GM18870 (cell line): Measurements from ENCODE around the gene ITPRID2.

ENCODE experiments used
- ATAC-seq: cut with Tn5 transposase; IDR thresholded peaks from one replicate; pipeline ENCODE4 v1.9.1; 2021; ENCODE audit warnings: moderate library complexity; ENCODE audit not compliant: unreplicated experiment

Gene ITPRID2

DNA sequence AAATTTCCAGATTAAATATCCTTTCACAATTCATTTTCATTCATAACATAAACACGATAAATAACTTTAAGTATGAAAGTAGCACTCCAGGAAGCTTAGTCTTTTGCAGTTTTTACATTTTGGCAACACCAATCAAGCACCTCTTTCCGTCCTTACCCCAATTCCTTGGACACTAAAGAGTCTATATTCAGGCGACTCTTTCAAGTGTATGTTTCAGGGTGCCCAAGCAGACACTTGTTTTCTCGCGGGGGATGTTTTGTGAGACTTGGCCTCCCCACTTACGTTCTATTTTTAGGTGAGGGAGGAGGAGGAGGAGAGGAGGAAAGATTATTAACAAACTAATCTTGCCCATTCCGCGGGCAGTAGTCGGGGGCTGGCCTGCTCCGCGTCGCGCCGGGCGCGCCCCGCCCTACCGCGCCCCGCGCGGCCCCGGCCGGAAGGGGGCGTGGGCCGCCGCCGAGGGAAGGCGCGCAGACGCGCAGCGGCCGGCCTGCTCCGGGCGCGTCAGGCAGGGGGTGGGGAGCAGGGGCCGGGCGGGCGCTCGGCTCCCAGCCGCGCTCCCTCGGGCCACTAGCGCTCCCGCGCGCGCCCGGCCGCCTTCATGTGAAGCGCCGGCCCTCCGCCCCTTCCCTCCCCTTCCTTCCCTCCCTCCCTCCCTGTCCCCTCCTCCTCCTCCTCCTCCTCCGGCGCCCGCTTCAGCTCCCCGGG, at the start of gene ITPRID2:
TSS of gene ITPRID2 (plus strand) at position 473 of the 708 bp plus-strand sequence. CDS start 337 bp downstream, outside the sequence.
- peak; percentile 33 for ATAC-seq

DNA sequence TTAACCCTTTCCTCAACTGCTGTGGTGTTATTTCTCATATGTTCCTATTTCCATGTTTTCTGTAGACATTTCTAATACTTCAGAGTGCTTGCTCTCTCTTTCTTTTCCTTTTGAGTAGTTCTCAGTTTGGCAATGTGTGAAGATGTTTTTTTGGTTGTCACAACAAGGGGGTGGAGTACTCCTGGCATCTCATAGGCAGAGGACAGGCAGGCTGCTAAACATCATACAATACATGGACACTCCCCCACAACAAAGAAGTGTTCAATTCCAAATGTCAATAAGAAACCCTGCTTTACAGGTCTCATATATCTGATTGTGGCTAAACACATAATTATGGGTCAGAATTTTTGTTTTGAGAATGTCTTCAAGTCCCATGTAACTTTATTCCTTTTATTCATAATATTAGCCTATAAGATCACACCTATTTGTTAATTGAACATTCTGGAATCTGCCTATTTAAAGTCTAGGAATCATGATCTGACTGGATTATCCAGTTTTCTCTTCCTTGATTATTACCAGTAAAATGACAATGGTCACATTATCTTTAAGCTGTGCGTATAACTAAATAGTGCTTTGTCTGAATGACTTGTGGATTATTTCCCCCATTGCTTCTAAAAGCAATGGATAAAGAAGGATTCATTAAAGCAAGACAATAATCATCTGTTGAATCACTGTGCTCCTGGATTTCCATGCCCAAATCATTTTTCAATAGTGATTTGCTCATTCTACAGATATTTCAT, 46.8 kb upstream of the ITPRID2 start:
- no peak for ATAC-seq

DNA sequence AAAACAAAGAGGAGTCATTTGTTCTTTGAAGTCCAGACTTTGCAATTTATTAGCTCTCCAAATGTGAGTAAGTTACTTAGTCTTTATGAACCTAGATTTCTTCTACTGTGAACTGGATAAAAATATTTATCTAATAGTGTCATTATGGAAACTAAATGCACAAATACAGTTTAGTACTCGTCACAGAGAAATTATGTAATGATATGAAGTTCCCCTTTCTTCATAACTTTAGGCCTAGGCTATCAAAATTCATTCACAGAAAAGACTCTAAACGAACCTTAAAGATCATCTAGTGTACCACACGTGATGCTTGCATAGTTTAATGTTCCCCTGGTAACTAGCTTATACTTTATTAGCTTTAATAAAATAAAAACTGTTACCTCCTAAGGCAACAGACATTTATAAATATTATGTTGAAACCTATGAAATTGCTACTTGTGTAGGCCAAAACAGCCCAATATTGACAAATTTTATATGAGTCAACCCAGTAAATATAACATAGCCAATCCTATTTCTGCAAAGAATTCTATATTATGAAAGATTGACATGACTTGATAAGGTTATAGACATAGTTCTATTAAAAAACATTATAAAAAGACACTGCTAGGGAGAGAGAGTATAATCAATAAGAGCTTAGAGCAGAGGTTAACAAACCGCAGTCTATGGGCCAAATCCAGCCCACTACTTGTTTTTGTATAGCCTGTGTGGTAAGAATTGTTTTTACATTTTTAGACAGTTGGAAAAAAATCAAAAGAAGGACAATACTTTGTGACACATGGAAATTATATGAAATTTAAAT, 44.9 kb upstream of the ITPRID2 start:
- no peak for ATAC-seq

DNA sequence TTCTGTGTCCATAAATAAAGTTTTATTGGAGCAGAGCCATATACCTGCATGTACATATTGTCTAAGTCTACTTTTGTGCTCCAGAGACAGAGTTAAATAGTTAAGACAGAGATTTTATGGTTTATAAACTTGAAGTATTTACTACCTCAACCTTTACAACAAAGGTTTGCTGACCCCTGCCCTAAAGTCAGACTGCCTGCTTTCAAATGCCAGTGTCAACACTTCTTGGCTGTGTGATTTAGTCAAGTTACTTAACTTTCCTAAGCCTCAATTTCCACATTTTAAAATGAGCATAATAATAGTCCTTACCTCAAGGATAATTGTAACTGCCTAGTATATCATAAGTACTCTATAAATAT, 44.4 kb upstream of the ITPRID2 start:
- no peak for ATAC-seq

DNA sequence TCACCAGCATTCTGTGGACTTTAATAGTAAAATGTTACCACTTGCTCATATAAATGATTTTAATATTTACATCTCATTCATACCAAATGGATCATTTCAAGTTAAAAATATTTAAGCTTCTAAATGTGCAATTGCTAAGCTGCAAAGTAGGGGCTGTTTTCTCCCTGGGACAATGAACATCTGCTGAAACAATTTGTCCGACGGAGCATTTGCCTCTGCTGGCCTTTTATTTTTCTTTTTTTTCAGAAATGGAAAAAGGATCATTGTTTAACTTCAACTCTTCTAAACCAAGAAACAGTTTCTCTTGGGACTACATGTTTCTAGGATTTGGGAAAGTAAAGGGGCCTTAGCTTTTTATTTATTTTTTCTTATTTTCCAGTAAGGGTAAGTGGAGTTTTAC, 43.8 kb upstream of the ITPRID2 start:
- no peak for ATAC-seq

DNA sequence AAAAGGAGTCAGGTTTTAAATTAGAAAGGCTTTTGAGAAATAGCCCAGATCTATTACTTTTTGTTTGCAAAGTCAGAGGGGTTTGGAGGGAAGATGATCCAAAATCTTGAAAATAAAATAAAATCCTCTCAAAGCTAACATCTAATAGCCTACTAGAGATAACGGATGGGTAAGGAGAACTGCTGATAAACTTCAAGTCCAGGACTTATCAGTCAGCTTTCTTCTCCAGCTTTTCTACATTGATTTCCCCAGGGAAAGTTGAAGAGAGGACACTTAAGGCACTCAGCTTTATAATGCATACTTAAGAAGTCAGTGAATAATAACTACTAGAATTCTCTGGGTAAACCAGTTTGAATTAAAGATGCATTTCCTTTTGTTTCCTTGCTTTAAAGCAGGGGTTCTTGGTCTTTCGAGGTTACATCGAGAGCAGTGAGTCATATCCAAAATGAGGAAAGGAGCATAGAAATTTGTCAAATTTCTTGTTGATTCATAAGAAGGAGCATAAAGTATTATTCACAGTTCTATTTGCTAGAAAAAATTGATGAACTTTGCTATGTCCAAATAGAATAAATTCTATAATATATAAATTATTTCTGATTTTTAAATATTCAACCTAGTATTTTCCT, 43.2 kb upstream of the ITPRID2 start:
- ATAC-seq: no peak

DNA sequence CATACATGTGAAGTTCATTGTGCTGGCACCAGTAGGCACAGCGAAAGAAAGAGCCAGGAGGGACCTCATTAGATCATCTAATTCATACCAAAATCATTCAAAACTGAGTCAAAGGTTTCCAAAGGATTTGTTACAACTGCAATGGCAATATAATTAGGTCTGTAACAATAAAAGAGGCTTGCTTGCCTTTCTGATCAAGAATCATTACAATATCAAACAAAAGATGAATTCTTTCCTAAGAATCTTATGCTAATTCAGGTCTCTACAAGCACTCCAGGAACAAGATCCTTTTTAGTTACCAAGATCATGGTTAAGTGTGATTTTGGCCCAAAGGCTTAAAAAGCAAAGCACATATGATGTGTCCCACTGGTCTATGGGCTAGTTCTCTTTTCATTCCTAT, 41.9 kb upstream of the ITPRID2 start:
- no peak for ATAC-seq

DNA sequence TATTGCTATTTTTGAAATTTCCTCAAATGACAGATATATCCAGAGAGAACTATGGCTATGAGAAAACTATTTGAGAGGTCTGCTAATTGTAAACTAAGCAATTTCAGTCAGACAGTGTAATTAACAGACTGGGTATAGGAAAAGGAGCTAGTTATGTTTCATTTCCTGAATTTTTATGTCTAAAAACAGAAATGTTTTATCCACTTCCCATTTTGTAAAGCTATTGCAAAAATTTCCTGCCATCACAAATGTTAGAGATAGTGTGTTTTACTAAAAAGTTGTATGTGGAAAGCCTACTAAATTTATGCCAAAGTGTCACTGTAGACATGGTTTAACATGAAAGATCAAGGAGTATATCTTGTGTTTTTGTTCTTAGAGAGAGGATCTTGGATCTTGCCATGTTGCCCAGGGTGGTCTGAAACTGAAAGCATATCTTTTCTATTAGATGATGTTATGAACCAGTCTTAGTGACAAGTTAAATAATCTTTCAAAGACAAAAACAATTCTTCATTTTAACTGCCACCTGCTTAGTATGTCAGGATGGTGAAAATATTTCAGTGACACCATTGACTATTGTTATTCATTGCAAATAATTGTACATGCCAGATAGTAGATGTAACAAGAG, 40.5 kb upstream of the ITPRID2 start:
- no peak for ATAC-seq

DNA sequence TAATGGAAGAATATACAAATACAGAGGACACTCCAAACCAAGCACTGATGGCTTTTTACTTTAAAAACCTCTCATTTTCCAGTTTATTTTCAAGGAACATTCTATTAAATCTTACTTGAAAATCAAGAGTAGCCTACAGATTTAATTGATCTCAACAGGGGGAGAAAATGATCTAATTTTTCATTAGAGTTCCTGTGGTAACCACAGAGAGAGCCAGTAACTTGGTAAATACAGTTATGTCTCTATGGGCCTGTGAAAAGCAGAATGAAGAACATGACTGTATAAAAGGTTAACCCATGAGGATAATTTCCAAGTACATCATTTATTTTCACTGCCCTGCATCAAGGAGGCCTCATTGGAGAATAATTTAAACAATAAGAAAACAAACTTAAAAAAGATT, 39.8 kb upstream of the ITPRID2 start:
- no peak for ATAC-seq

DNA sequence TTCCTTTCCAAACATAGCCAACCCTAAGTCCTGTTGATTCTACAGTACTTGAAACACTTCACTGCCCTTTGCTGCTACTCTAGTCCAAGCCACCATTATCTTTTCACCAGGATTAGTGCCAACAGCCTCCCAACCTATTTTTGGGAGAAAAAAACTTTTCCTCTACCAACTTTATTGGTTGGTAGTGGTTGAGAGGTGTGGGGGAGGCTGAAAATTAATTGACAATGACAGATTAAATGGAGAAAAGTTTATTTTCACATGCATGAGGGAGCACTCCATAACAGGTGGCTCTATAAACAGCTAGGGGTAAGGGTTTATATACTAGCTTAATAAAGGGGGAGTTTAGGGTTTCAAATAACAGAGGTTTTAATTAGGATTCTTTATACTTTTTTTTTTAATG, 37.8 kb upstream of the ITPRID2 start:
- no peak for ATAC-seq

DNA sequence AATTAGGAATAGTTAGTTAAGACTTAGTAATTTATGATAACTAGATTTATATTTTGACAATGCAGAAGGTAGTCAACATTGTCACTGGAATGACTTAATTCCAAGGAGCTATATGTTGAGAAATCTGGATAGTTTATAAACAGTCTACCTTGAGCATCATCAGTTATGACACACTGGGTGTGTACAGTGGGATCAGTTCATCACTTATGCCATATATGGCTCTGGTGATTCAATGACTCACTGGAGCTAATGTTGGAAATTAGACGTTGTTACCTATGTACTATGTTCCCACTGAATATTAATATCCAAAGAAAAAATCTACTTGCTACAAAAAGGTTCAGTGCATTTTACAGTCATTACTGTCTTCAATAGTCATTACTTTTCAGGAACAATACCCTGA, 34.0 kb upstream of the ITPRID2 start:
- no peak for ATAC-seq

DNA sequence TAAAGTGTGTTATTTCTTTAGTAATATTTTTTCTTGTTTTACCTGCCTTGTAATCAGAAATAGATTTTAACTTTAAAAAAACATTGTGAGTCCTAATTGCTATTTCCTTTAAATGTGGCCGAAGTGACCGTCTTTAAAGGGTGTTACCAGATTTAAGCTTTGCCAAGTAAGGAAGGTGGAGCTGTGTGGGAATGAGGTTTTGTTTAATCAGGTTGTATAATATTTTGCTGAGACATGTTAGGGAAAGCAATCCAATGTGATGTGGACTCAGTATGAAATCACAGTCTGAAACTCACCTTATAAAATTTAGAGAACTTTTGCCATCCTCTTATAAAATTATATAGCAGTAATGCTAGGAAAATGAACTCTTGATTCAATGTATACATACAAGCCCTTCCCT, 32.9 kb upstream of the ITPRID2 start:
- no peak for ATAC-seq

DNA sequence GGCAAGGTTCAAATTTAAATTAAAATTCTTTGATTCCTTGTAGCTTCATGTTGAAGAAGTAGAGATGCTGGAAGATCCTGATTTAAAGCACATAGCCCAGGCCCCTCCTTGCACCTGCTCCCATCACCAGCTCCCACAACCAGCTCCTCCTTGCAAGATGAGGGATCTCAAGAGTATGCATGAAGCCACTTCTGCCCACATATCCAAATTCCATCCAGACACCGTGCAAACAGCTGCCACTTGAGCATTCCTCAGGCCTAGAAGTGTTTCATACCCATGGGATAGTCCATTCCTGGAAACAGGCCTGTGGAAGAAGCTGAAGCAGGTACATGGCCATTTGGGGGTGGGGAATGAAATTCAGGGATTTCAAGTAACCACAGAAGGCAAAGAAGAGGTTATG, 32.4 kb upstream of the ITPRID2 start:
- ATAC-seq: no peak

DNA sequence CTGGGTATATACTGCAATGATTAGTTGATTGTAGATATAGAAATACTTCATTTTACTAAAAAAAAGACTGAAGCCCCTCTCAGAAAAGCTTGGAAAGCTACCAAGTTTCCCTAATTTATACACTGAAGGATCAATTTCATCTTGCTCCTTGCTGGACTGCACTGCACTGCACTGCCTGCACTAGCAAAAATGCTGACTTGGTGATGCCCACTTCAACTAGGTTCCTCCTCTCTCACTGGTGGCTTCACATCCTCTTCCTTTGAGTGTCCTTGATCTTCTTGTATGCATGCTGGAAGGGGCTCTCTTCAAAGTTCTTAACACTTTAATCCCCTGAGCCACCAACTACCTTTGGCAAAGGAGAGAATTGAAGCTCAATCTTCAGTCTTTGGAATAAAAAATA, 31.7 kb upstream of the ITPRID2 start:
- no peak for ATAC-seq

DNA sequence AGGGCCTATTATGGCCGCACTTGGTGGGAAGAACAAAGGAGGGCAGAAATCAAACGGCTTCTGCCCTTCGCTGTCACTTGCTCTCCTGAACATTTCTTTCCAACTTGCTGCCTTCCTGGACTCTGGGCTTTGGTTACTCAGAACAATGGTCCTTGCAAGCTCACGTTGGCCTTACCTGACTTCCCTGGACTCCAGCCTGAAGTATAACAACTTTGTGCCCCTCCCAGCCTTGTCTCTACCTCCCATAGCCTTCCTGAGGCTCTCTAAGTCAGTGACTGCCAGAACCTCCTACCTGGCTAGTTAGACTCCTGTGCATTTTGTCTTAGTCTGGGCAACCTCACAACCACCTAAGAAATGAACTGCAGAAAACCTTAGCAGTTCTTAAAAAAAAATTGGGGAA, 30.2 kb upstream of the ITPRID2 start:
- no peak for ATAC-seq

DNA sequence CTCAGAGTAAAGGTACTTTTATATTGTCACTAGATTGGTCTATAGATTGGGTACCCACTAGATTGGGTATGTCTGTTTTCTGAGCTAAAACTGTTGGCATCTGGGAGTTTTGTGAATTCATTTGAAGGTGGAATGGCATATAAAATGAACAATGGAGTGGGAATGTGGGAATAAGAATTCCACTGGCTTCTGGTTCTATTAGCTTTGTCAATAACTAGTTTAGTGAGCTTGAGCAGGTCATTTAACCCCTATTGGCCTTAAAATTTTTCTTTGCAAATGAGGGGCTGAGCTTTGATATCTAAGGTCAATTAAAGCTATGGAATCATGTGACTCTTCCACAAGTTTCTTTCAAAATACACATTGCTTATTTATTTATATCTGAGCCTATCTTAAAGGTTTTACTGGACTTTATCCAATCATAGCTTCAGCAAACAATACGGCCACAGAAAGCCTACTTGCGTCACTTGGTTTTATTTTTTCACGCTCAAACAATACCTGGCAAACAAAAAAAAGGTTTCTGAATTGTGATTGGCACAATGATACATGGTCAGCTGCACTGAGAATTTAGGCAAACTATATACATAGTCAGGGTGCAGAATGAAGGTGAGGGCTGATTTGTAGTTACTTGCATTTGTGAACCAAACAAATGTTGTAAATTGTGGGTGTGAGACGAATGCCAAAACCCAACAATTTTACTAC, 28.8 kb upstream of the ITPRID2 start:
- ATAC-seq: no peak

DNA sequence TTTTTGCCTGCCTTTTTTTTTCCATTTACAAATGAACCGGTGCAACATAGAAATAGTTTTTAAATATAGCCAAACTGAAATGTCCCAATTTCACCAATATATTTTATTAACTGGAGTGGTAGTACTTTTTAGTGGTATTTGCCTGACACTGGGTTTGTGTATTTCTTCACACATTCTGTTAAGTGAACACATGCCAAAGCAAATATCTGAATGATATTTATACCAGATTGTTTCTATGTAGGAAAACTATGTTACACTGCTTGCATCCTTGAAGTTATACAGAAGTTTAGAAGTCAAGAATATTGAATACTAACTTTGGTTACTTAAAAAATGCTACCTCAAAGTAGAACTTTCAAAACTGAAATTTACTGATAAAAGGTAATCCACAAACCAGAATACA, 19.4 kb upstream of the ITPRID2 start:
- no peak for ATAC-seq

DNA sequence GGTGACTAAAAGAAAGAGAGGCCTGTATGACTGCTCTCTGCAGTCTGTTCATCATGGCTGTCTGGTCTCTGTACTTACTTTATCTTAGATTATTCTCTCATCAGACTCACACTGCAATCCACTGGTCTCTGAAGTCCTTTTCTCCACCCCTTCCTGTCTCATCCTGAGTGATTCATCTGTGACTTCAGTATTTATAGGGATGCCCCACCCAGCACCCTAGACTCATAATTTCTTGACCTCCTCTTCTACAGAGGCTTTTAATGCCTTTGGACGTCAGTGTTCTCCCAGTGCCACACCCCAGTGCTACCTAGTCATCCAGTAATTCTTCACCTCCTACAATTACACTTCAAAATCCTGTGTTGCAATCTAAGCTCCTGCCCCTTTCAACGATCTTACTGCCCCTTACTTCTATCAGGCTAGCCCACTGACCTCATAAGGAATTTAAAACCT, 14.9 kb upstream of the ITPRID2 start:
- ATAC-seq: no peak

DNA sequence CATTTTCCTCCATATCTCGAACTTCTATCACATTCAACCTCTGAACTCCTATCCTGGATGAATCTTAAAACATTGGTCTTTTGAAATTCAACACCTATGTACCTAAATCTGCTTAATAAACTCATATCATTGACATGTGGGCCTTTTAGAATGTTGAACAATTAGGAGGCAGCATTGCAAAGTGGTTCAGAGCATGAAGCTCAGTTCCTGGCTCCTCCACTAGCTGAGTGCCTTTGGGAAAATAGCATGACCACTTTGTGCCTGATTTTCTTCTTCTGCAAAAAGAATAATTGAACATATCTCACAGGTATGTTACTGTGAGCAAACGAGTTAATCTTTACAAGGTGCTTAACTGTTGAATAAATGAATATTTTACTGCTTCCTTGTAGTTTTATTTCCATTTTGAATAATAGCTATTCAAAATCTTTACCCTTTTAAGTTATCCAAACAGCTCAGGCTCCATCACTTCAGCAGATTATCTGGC, 14.3 kb upstream of the ITPRID2 start:
- no peak for ATAC-seq

DNA sequence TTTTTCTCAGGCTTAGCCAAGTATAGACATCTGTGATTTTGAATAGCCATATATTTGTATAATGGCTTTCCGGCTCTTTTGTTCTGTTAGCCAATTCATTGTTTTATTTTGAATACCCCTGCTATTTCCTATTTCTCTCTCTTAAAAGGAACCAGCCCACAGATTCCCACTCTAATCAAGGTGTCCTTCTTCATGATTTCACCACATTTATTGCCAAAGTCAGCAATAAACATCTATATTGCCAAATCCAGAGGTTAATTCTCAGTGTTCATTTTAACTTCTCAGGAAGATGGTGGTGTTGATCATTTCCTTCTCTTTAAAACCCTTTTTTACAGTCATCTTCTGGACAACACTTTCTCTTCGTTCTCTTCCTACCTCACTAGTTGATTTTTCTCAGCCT, 13.1 kb upstream of the ITPRID2 start:
- no peak for ATAC-seq
